H7 (cell line): ENCODE data around the gene RBBP5. TPM values are rescaled to one million over a fixed set of nuclear protein-coding genes. Genes with fewer than 3 reads are reported as not detected.
"Not testable (repeated sequence)": the region's sequence is repeated elsewhere in the genome, so short reads cannot be mapped to it uniquely, and the experiment has no call there.

Experiments
- DNase-seq: peaks from one replicate; pipeline ENCODE4 v3.0.0; 2012
- H3K27me3 ChIP-seq: 2 replicates; pipeline ENCODE4 v1.6.0; 2011; ENCODE audit warnings: mild to moderate bottlenecking, low read length; ENCODE audit not compliant: control insufficient read depth, insufficient read depth
- H3K36me3 ChIP-seq: replicated peaks from 2 replicates; pipeline ENCODE4 v1.5.1; 2011; ENCODE audit warnings: low read length; ENCODE audit not compliant: control insufficient read depth, insufficient read depth
- H3K4me3 ChIP-seq: 2 replicates; pipeline ENCODE4 v1.5.1; 2011; ENCODE audit warnings: low read depth, mild to moderate bottlenecking, control low read depth, low read length, moderate library complexity; ENCODE audit not compliant: insufficient read depth
- total RNA-seq: library from RNA; depleted of rRNA; stranded (reverse); fragments of >200 nt; shearing (Covaris generic); gene quantifications from 2 replicates; pipeline ENCODE4 v1.2.3, GENCODE V29; 2014; rRNA removed

Gene RBBP5, protein sequence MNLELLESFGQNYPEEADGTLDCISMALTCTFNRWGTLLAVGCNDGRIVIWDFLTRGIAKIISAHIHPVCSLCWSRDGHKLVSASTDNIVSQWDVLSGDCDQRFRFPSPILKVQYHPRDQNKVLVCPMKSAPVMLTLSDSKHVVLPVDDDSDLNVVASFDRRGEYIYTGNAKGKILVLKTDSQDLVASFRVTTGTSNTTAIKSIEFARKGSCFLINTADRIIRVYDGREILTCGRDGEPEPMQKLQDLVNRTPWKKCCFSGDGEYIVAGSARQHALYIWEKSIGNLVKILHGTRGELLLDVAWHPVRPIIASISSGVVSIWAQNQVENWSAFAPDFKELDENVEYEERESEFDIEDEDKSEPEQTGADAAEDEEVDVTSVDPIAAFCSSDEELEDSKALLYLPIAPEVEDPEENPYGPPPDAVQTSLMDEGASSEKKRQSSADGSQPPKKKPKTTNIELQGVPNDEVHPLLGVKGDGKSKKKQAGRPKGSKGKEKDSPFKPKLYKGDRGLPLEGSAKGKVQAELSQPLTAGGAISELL
- 21.7 and 24.6 TPM in 2 replicates for total RNA-seq

DNA sequence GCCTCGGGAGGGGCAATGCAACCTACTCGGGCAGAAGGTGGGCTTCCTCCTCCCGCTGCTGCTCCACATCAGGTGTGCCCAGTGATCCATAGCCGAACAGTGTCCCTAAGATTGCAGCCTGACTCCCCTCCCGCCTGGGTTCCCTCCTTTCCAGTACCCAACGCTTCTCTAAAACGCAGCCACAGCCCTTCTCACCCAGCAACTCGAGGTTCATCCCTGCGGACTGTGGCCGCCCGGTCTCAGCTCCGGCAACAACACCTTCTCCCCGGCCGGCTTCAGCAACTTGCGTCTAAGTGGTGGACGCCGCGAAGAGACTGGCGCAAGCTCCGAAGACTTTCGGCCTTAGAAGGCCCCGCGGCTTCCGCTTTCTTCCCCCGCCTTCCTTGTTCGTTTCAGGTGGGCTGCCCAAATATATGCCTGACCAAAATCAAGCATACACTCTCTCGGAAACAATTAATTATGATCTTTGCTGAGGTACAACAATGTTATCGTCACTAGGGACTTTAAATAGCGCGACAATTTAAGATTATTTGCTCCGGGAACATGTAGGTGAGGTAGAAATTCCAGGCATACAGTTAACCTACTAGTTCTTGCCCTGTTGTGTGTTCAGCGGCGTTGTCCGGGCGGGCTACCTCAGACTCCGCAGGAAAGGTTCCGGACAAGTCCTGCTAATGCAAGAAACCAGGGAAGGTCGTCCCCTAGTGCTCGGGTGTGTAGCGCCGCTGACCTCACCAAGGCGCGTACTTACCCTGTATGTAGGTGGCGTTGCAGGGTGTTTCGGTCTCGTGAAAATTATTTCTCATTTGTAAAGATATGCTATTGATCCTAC, at the start of gene RBBP5:
RBBP5 (minus strand) TSS at position 319 of the 829 bp plus-strand sequence; CDS start at position 214, 105 bp downstream.
- Histone ChIP-seq H3K4me3 (peak within 1 kb of the TSS; percentile 99), H3K27me3 (no peaks in the 10 kb centered on the region), H3K36me3 (peaks cover 1% of the 10 kb centered on the region)
- DNase-seq: peak; percentile 84

DNA sequence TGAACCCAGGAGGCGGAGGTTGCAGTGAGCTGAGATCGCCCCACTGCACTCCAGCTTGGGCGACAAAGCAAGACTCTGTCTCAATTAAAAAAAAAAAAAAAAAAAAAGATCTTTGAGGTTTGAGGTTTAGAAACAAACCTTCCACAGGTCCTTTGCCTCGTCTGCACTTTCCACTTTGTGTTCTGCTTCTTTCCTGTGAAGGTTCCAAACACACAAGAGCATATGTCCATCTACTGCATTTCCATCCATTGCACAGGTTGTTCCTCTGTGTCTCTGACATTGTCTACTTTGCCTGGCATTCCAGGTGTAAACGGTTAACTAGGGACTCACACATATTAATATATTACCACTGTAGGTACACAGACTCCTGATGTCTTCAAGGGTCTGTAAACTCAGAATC, 49.6 kb upstream of the RBBP5 start:
- H3K36me3 ChIP-seq: peaks cover 4% of the 10 kb centered on the region
- DNase-seq: no peak
- H3K27me3 ChIP-seq: no peaks in the 10 kb centered on the region
- H3K4me3 ChIP-seq: no peak overlapping the region

DNA sequence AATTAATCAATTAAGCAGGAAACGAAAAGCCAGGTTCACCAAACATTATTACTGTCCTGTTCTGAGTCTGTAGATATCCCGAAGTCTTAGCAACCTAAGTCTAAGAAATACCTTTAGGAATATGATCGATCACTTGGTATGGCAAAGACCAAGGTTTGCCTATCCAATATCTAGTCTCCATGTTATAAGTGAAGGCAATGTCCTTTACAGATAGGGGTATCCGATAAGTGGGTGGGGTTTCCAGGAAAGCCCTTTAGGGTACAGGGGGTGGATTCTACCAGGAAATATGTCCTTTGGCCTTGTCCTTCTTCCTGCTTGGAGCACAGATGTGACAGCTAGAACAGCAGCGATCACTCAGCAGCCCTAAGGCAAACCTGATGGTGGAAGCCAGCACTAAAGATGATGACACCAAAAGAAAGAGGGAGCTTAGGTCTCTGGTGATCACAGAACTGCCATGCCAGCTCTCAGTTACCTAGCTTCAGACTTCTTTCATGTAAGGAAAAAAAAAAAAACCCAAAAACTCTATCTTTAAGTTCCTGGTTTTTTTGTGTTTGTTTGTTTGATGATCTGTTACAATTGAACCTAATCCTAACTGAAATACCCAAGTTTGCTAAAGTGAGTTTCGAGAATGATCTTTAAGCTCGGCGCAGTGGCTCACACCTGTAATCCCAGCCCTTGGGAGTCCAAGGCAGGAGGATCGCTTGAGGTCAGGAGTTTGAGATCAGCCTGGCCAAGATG, 48.9 kb upstream of the RBBP5 start:
- Histone ChIP-seq H3K36me3 (peaks cover 4% of the 10 kb centered on the region), H3K27me3 (no peaks in the 10 kb centered on the region), H3K4me3 (no peak overlapping the region)
- DNase-seq: no peak

DNA sequence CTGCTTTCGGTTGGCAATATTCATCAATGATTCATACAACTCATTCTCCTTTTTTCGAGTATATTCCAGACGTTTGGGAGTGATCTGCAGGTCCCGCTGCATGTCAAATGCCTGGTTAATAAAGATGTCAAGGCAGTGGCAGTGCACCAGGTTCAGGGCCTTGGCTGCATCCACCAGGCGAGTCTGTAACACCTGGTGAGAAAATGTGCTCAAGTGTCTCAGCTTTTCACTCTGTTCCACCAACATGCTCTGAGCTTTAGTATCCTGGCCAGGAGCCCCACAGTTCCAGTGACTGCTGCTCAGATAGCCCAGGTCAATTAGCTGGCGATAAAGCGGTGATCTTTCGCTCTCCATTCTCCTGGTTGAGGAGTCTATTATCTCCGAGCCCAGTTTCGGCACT, 47.5 kb upstream of the RBBP5 start:
- Histone ChIP-seq H3K36me3 (peaks cover 4% of the 10 kb centered on the region), H3K27me3 (no peaks in the 10 kb centered on the region), H3K4me3 (no peak overlapping the region)
- no peak for DNase-seq

DNA sequence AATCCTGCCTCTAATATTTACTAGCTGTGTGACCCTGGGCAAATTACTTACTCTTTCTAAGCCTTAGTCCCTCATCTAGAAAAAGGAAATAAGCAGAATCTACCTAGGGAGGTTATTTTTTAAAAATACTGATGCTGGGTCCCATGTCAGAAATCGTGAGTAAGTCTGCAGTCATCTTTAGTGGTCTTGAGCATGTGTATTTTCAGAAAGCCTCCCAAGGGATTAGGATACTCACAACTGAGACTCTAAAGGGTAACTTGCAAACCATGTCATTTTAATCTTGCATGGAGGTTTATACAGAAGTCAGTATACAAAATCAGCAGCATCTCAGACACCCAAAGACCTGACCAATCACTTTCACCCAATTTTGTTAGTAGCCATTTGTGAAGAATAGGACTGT, 46.5 kb upstream of the RBBP5 start:
- Histone ChIP-seq H3K27me3 (no peaks in the 10 kb centered on the region), H3K4me3 (no peak overlapping the region), H3K36me3 (peaks cover 6% of the 10 kb centered on the region)
- no peak for DNase-seq

DNA sequence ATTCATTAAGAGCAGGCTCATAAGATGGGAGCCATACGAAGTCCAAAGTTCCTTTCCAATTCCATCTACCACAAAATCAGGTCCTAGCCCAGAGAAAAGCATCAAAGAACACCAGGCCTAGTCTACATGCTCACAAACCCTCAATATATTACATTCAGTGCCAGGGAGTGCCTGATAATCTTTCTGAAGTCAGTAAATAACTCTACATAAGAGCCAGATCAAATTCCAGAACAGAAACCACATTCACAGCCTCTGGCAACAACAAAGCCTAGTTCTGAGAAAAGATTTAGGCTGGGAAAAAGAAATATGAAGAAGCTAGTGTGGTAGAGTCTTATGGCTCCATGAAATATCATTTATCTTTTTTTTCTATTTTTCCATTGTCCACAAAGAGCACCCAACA, 40.5 kb upstream of the RBBP5 start:
- Histone ChIP-seq H3K36me3 (peaks cover 29% of the 10 kb centered on the region), H3K27me3 (no peaks in the 10 kb centered on the region), H3K4me3 (no peak overlapping the region)
- DNase-seq: no peak

DNA sequence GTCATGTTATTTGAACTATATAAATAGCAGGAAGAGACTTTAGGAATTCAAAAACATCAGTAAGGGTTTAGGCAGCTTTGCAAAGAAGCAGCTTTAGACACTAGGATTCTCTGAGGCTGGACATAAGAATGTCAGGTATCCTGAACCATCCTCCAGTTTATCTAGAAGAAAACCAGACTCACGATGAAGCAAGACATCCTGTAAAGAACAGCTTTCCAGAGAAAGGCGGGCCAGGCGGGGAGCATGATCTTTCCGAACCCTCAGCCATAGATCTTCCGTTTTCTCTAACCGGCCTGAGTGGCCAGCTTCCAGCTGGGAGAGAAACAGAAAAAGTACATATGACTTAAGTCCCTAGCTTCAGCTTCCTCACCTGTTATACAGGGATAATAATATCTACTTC, 39.3 kb upstream of the RBBP5 start:
- H3K27me3 ChIP-seq: no peaks in the 10 kb centered on the region
- no peak overlapping the region for H3K4me3 ChIP-seq
- peaks cover 37% of the 10 kb centered on the region for H3K36me3 ChIP-seq
- no peak for DNase-seq

DNA sequence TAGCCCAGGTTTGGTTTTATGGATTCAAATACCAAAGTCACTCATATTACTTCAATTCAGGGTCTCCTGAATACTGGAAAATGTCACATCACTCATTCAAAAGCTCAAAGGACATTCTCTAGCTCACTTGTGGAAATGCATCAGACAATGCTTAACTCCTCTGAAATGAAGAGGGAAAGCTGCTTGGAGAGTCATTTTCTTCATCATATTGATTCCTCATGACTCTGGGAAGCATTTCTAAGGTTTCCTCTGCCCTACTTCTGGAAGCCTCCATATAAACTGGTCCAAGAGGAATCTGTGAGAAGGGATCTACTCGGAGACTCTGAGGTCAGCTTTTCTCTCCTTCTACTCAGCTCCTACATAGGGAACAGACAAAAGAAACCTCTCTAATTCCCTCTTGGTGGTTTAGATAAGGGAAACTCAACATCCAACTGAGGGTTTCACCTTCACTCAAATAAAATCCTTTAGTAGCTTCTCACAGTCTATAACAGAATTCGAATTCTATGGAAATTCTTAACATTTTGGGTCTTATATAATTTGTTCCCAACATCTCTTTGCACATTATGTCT, 36.4 kb upstream of the RBBP5 start:
- Histone ChIP-seq H3K4me3 (no peak overlapping the region), H3K36me3 (peaks cover 38% of the 10 kb centered on the region), H3K27me3 (no peaks in the 10 kb centered on the region)
- DNase-seq: no peak

DNA sequence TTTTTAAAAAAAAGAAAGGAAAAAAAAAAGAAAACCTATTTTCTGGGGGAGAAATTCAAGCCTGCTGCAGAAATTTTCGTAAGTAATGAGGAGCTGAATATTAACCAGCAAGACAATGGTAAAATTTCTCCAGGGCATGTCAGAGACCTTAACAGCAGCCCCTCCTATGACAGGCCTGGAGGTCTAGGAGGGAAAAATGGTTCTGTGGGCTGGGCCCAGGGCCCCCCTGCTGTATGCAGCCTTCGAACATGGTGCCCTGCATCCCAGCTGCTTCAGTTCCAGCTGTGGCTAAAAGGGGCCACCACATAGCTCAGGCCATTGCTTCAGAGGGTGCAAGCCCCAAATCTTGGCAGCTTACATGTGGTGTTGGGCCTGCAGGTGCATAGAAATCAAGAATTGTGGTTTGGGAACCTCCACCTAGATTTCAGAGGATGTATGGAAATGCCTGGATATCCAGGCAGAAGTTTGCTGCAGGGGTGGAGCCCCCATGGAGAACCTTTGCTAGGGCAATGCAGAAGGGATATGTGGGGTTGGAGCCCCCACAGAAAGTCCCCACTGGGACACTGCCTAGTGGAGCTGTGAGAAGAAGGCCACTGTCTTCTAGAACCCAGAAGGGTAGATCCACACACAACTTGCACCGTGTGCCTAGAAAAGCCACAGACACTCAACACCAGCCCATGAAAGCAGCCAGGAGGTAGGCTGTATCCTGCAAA, 34.0 kb upstream of the RBBP5 start:
- peaks cover 33% of the 10 kb centered on the region for H3K36me3 ChIP-seq
- not testable (repeated sequence) for DNase-seq, H3K4me3 ChIP-seq, H3K27me3 ChIP-seq

DNA sequence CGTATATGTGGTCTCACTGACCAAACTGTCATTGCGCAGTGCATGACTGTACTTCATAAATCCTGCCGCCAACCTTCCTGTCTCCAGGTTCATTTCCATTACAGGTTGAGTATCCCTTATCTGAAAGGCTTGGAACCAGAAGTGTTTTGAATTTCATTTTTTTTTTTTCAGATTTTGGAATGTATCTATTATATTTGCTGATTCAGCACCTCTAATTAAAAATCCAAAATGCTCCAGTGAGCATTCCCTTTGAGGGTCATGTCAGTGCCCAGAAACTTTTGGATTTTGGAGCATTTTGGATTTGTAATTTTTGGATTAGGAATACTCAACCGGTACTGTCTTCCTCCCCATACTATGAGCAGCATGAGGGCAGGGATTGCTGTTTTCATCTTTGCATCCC, 30.7 kb upstream of the RBBP5 start:
- no peak for DNase-seq
- peaks cover 16% of the 10 kb centered on the region for H3K36me3 ChIP-seq

DNA sequence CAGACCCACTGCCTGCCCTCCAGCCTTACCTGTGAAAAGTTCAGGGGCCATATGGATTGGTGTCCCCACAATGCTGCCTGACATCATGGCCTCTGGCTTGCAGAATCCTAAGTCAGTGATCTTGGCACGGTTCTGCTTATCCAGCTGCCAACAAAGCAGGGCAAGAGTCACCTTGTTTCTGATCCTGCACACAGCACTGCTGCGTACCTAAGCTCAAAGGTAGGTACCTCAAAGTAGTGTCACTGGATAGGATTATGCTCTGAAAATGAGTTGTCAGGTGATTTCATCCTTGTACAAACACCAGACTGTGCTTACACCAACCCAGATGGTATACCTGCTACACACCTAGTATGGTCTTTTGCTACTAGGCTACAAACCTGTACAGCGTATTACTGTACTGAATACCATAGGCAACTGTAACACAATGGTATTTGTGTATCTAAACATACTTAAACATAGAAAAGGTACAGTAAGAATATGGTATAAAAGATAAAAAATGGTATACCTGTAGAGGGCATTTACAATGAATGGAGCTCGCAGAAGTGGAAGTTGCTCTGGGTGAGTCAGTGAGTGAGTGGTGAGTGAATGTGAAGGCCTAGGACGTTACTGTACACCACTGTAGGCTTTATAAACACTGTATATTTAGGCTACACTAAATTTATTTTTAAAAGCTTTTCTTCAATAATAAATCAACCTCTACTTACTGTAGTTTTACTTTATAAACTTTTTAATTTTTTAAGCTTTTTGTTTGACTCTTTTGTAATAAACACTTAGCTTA, 29.1 kb upstream of the RBBP5 start:
- DNase-seq: no peak
- Histone ChIP-seq H3K36me3 (peaks cover 5% of the 10 kb centered on the region), H3K27me3 (no peaks in the 10 kb centered on the region), H3K4me3 (no peak overlapping the region)

More for the DNA sequence above, 30.7 kb upstream of the RBBP5 start:
- Histone ChIP-seq H3K4me3 (no peak overlapping the region), H3K27me3 (no peaks in the 10 kb centered on the region)

DNA sequence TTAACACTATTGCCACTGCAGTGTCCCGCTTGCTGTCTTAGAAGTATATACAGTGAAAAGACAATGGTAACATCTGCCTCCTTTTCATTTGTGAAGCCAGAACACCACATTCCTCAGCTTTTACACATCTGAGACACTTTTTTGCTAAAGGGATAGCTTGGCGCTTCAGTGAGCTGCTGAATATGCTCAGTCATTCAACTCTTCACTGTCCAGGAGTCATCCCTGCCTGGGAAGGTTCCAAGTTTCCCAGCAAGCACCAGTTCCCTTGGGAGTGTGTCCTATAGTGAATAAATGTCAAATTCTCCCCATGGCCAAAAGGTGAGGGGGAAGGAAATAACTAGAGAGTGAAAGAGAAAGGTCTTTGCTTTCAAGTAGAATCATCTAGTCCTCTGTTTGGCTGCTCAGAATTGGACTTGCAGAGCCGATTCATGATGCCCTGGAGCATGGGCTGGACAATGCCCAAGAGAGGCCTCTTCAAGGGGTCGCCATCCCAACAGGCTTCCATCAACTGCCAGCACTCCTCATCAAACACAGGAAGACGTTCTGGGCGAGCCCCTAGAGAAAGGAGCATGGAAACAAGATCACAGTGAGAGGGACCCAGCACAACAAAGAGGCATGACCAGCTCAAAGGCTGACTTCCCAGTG, 25.5 kb upstream of the RBBP5 start:
- Histone ChIP-seq H3K27me3 (no peaks in the 10 kb centered on the region), H3K4me3 (no peak overlapping the region), H3K36me3 (peaks cover 2% of the 10 kb centered on the region; the same call in 1 of the 2 replicates)
- no peak for DNase-seq
